Smooth muscle cell (in vitro differentiated cells): ENCODE measurements around the gene MT1HL1. TPM values are rescaled to one million over a fixed set of nuclear protein-coding genes. Genes with fewer than 3 reads are reported as not detected.
"Not testable (repeated sequence)": the region's sequence is repeated elsewhere in the genome, so short reads cannot be mapped to it uniquely, and the experiment has no call there.

ENCODE experiments used
- DNase-seq: peaks from one replicate; lab custom pipeline; 2025; ENCODE audit not compliant: unreplicated experiment; lab: John Stamatoyannopoulos, UW
- H2AFZ ChIP-seq: fragments of 200-600 bp; sonication (generic); 2 replicates; pipeline ENCODE4 v1.6.0; 2016; ENCODE audit warnings: antibody characterized with exemption, low read depth, mild to moderate bottlenecking
- H3F3A ChIP-seq: fragments of 200-600 bp; sonication (generic); 2 replicates; pipeline ENCODE4 v1.6.0; 2017; ENCODE audit warnings: antibody characterized with exemption, low read depth
- H3K27ac ChIP-seq: fragments of 200-600 bp; sonication (generic); 2 replicates; pipeline ENCODE4 v1.5.1; 2016; ENCODE audit warnings: low read depth, mild to moderate bottlenecking
- H3K27me3 ChIP-seq: fragments of 200-600 bp; sonication (generic); 2 replicates; pipeline ENCODE4 v1.6.1; 2016; ENCODE audit warnings: low read depth, mild to moderate bottlenecking
- H3K36me3 ChIP-seq: fragments of 200-600 bp; sonication (generic); 2 replicates; pipeline ENCODE4 v1.5.1; 2016; ENCODE audit warnings: low read depth
- H3K4me1 ChIP-seq: fragments of 200-600 bp; sonication (generic); 2 replicates; pipeline ENCODE4 v1.5.1; 2016; ENCODE audit warnings: low read depth
- H3K4me2 ChIP-seq: fragments of 200-600 bp; sonication (generic); 2 replicates; pipeline ENCODE4 v1.6.0; 2016; ENCODE audit warnings: mild to moderate bottlenecking
- H3K4me3 ChIP-seq: fragments of 200-600 bp; sonication (generic); 2 replicates; pipeline ENCODE4 v1.5.1; 2016; ENCODE audit warnings: mild to moderate bottlenecking
- H3K79me2 ChIP-seq: fragments of 200-600 bp; sonication (generic); 2 replicates; pipeline ENCODE4 v1.6.0; 2016; ENCODE audit warnings: low read depth, mild to moderate bottlenecking
- H3K9ac ChIP-seq: fragments of 200-600 bp; sonication (generic); 2 replicates; pipeline ENCODE4 v1.6.0; 2016; ENCODE audit warnings: low read depth
- H3K9me3 ChIP-seq: fragments of 200-600 bp; sonication (generic); replicated peaks from 2 replicates; pipeline ENCODE4 v1.5.1; 2016; ENCODE audit warnings: low read depth
- H4K20me1 ChIP-seq: fragments of 200-600 bp; sonication (generic); 2 replicates; pipeline ENCODE4 v1.6.0; 2016; ENCODE audit warnings: low read depth
- CTCF ChIP-seq: fragments of 200-600 bp; sonication (generic); IDR thresholded peaks from 2 replicates; pipeline ENCODE4 v1.5.1; 2017; ENCODE audit warnings: borderline replicate concordance, mild to moderate bottlenecking, antibody characterized with exemption; ENCODE audit not compliant: insufficient read depth, poor library complexity, severe bottlenecking
- WGBS: methylation state at CpG from one replicate; pipeline ENCODE4 v1.1.7; 2016; ENCODE audit warnings: low lambda C conversion rate; 5-methylcytosine and 5-hydroxymethylcytosine counted together
- polyA plus RNA-seq: library from polyadenylated mRNA; unstranded; fragments of >200 nt; fragmentation: Nextera tagmentation; extraction: Ambion mirVana; gene quantifications from 2 replicates; pipeline ENCODE4 v1.2.1, GENCODE V29; 2016
- total RNA-seq: library from RNA; depleted of rRNA; stranded (reverse); fragments of >200 nt; gene quantifications from 2 replicates; pipeline ENCODE4 v1.2.3, GENCODE V29; 2014

The MT1HL1 gene
- total and polyA plus RNA-seq, 2 experiments from 2014 or later = not detected

GRCh38 chr1:236978740-236979139 lies 25.5 kb downstream of the MT1HL1 start:
- no peaks in the 10 kb centered on the region for H3K27me3 ChIP-seq
- H3K4me3 ChIP-seq = no peak overlapping the region
- H3K4me1 ChIP-seq = no peaks in the 10 kb centered on the region
- no peaks in the 10 kb centered on the region for H3K36me3 ChIP-seq
- DNase-seq = no peak
- H3F3A ChIP-seq = no peaks in the 10 kb centered on the region
- no peaks in the 10 kb centered on the region for H3K9me3 ChIP-seq
- no peak overlapping the region for H3K4me2 ChIP-seq
- H2AFZ ChIP-seq = no peak overlapping the region
- no peak overlapping the region for H3K27ac ChIP-seq
- no peaks in the 10 kb centered on the region for H3K79me2 ChIP-seq
- H4K20me1 ChIP-seq = no peaks in the 10 kb centered on the region
- TF ChIP-seq CTCF = no peak
- no peak overlapping the region for H3K9ac ChIP-seq
- 86% methylated on average over 14 of the region's 14 CpGs for WGBS

GRCh38 chr1:236975461-236975860 lies 28.8 kb downstream of the MT1HL1 start:
- Histone ChIP-seq H3K27me3 (no peaks in the 10 kb centered on the region), H3K27ac (no peak overlapping the region), H4K20me1 (no peaks in the 10 kb centered on the region), H3F3A (no peaks in the 10 kb centered on the region), H2AFZ (no peak overlapping the region), H3K36me3 (no peaks in the 10 kb centered on the region), H3K9ac (no peak overlapping the region), H3K4me3 (no peak overlapping the region), H3K4me1 (no peaks in the 10 kb centered on the region), H3K79me2 (no peaks in the 10 kb centered on the region), H3K9me3 (no peaks in the 10 kb centered on the region), H3K4me2 (no peak overlapping the region)
- DNase-seq = no peak
- TF ChIP-seq CTCF = no peak
- WGBS = 91% methylated on average over 6 of the region's 6 CpGs

- H3K9ac ChIP-seq, H3K27ac ChIP-seq, H3K79me2 ChIP-seq, H2AFZ ChIP-seq, H3K36me3 ChIP-seq, H3K9me3 ChIP-seq, H3K27me3 ChIP-seq, H3F3A ChIP-seq, H3K4me2 ChIP-seq, DNase-seq, H3K4me3 ChIP-seq, H4K20me1 ChIP-seq, H3K4me1 ChIP-seq: not testable (repeated sequence)
- WGBS = 83% methylated on average over 5 of the region's 5 CpGs
Observed at GRCh38 chr1:236974025-236974424, 30.2 kb downstream of the MT1HL1 start.

GRCh38 chr1:236966636-236967035 lies 37.6 kb downstream of the MT1HL1 start:
- H4K20me1 ChIP-seq = no peaks in the 10 kb centered on the region
- no peak for TF ChIP-seq CTCF
- H3K27ac ChIP-seq = no peak overlapping the region
- no peaks in the 10 kb centered on the region for H3F3A ChIP-seq
- no peaks in the 10 kb centered on the region for H3K36me3 ChIP-seq
- WGBS = 95% methylated on average over 6 of the region's 6 CpGs
- no peak overlapping the region for H3K4me3 ChIP-seq
- DNase-seq = no peak
- peaks cover 4% of the 10 kb centered on the region for H3K27me3 ChIP-seq
- no peaks in the 10 kb centered on the region for H3K4me1 ChIP-seq
- no peaks in the 10 kb centered on the region for H3K79me2 ChIP-seq
- no peak overlapping the region for H3K9ac ChIP-seq
- no peak overlapping the region for H3K4me2 ChIP-seq
- no peak overlapping the region for H2AFZ ChIP-seq
- H3K9me3 ChIP-seq = no peaks in the 10 kb centered on the region
